ENCODE data around the gene CENPT. TPM values are rescaled to one million over a fixed set of nuclear protein-coding genes. Genes with fewer than 3 reads are reported as not detected.

The CENPT gene
- total RNA-seq, 1 experiment from 2014 or later, result 54.3 TPM

- TF ChIP-seq, protein P1, sequence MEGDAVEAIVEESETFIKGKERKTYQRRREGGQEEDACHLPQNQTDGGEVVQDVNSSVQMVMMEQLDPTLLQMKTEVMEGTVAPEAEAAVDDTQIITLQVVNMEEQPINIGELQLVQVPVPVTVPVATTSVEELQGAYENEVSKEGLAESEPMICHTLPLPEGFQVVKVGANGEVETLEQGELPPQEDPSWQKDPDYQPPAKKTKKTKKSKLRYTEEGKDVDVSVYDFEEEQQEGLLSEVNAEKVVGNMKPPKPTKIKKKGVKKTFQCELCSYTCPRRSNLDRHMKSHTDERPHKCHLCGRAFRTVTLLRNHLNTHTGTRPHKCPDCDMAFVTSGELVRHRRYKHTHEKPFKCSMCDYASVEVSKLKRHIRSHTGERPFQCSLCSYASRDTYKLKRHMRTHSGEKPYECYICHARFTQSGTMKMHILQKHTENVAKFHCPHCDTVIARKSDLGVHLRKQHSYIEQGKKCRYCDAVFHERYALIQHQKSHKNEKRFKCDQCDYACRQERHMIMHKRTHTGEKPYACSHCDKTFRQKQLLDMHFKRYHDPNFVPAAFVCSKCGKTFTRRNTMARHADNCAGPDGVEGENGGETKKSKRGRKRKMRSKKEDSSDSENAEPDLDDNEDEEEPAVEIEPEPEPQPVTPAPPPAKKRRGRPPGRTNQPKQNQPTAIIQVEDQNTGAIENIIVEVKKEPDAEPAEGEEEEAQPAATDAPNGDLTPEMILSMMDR (IDR thresholded peaks at IDR 0.05; ENCODE audit: unreplicated experiment), result no peak
- intact Hi-C loops (cut with micrococcal nuclease; ENCODE audit: unreplicated experiment), result no loop called here
- Mint-ChIP-seq H3K4me1 (ENCODE audit: low read depth, unreplicated experiment) (peaks cover 25% of the 10 kb centered on the region), H3K27ac (ENCODE audit: unreplicated experiment) (peak overlapping the region; percentile 82), H3K4me3 (ENCODE audit: low read depth, unreplicated experiment) (peak overlapping the region; percentile 99), H3K36me3 (ENCODE audit: insufficient read depth, unreplicated experiment) (peaks cover 58% of the 10 kb centered on the region), H3K9me3 (ENCODE audit: low read depth, unreplicated experiment) (no peaks in the 10 kb centered on the region), H3K27me3 (ENCODE audit: unreplicated experiment) (no peaks in the 10 kb centered on the region)
- no peak for DNase-seq
- BruUV-seq (replicated peaks), result TSS peak; percentile 3
- CTCF ChIA-PET, result interaction anchor here (0.9 kb wide), 1 partner anchor 28 kb away, joined by 7 read pairs; no protein-coding TSS in a partner anchor
These were observed 4.1 kb downstream of the CENPT start for GRCh38 chr16:67843343-67843765.

GRCh38 chr16:67842509-67843342, 4.8 kb downstream of the CENPT start:
- CTCF ChIA-PET, result interaction anchor here (0.9 kb wide), 1 partner anchor 27 kb away, joined by 7 read pairs; no protein-coding TSS in a partner anchor

DNA sequence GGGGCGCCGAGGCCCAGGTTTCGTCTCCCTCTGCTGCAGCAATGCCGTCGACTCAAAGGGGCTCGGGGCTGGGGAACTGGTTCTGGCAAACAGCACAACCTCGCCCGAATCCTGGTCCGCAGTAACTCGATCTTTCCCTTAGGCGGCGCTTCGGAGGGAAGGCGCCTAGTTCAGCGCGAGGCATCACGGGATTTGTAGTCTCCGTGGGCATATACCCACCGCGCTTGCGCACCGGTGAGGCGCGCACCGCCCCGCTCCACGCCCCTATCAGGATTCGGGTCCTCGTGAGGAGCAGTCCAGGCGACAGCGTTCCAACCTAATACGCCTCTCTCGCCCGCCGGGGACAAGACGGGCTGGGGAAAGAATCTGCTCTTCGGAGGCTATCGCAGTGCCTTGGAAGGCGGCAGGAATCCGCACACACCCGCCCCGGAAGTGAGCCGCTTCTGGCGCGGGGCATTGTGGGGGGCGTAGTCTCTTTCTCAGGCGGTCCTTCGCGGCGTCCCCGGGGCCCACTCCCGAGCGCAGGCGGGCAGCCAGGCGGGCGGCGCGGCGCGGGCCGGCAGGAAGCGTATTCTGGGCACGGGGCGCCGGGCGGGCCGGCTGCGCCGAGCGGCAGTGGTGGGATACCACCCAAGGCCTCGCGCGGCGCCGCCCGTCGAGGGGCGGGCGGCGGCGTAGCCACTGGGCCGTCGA, 5.5 kb downstream of the CENPT start, which contains the start of gene THAP11:
Gene THAP11, plus strand, starts transcription at position 505 of the 693 bp plus-strand sequence. CDS start 235 bp downstream, outside the sequence.
- Mint-ChIP-seq H3K4me3 (ENCODE audit: low read depth, unreplicated experiment) (peak within 1 kb of the TSS; percentile 99), H3K27me3 (ENCODE audit: unreplicated experiment) (no peaks in the 10 kb centered on the region), H3K27ac (ENCODE audit: unreplicated experiment) (peak within 1 kb of the TSS; percentile 82), H3K9me3 (ENCODE audit: low read depth, unreplicated experiment) (no peaks in the 10 kb centered on the region), H3K36me3 (ENCODE audit: insufficient read depth, unreplicated experiment) (peaks cover 46% of the 10 kb centered on the region), H3K4me1 (ENCODE audit: low read depth, unreplicated experiment) (peaks cover 36% of the 10 kb centered on the region)
- TF ChIP-seq, protein P1 (IDR thresholded peaks at IDR 0.05; ENCODE audit: unreplicated experiment), result peak; percentile 86
- CTCF ChIA-PET, result no interaction called here
- DNase-seq, result peak; percentile 97
- no TSS peak for BruUV-seq (replicated peaks)
- intact Hi-C loops (cut with micrococcal nuclease; ENCODE audit: unreplicated experiment), result no loop called here

More at GRCh38 chr16:67842509-67843342, 4.8 kb downstream of the CENPT start:
- Mint-ChIP-seq H3K27me3 (ENCODE audit: unreplicated experiment) (no peaks in the 10 kb centered on the region), H3K36me3 (ENCODE audit: insufficient read depth, unreplicated experiment) (peaks cover 54% of the 10 kb centered on the region), H3K9me3 (ENCODE audit: low read depth, unreplicated experiment) (no peaks in the 10 kb centered on the region), H3K4me1 (ENCODE audit: low read depth, unreplicated experiment) (peaks cover 30% of the 10 kb centered on the region), H3K4me3 (ENCODE audit: low read depth, unreplicated experiment) (peak overlapping the region; percentile 99), H3K27ac (ENCODE audit: unreplicated experiment) (peak overlapping the region; percentile 82)
- intact Hi-C loops (cut with micrococcal nuclease; ENCODE audit: unreplicated experiment), result no loop called here
- peak; percentile 44 for DNase-seq
- no TSS peak for BruUV-seq (replicated peaks)
- TF ChIP-seq, protein P1 (IDR thresholded peaks at IDR 0.05; ENCODE audit: unreplicated experiment), result no peak

DNA sequence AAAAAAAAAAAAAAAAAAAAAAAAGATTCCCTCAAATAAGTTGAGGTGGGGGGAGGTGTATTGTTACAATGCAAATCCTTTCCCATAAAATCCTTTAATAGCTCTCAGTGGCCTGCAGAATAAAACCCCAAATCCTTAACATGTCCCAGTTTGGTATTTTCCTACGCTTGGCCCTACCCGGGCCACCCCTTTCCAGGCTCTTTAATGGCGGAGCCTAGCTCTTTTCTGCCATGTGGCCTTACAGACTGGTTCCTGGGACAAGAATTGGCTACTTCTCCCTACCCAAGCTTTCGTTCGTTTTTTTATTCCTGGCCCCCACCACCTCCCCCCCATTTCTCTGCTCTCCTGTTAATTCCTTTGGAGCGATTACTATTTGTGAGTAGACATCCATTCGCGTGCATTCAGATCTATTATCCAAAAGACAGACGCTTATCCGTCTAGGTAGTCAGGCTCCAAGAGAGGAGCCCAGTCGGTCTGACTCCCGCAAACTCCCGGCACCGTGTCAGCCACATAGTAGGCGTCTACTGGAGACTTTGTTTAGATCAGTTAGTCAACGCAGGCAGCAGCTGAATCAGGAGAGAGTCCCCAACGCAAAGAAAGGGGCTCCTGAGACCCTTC, 6.2 kb downstream of the CENPT start:
- TF ChIP-seq, protein P1 (IDR thresholded peaks at IDR 0.05; ENCODE audit: unreplicated experiment), result no peak
- BruUV-seq (replicated peaks), result no TSS peak
- Mint-ChIP-seq H3K27me3 (ENCODE audit: unreplicated experiment) (no peaks in the 10 kb centered on the region), H3K4me1 (ENCODE audit: low read depth, unreplicated experiment) (peaks cover 36% of the 10 kb centered on the region), H3K36me3 (ENCODE audit: insufficient read depth, unreplicated experiment) (peaks cover 40% of the 10 kb centered on the region), H3K4me3 (ENCODE audit: low read depth, unreplicated experiment) (peak overlapping the region; percentile 99), H3K27ac (ENCODE audit: unreplicated experiment) (peak overlapping the region; percentile 82), H3K9me3 (ENCODE audit: low read depth, unreplicated experiment) (no peaks in the 10 kb centered on the region)
- CTCF ChIA-PET, result interaction anchor here (0.6 to 1.7 kb wide), 2 partner anchors 52 to 94 kb away, joined by 4 to 7 read pairs; partner anchors contain the start of gene PSKH1
- DNase-seq, result no peak
- intact Hi-C loops (cut with micrococcal nuclease; ENCODE audit: unreplicated experiment), result no loop called here

All from Calu3 (cell line).